ENCODE measurements around the gene C11orf58. TPM values are rescaled to one million over a fixed set of nuclear protein-coding genes. Genes with fewer than 3 reads are reported as not detected.

Gene C11orf58
- total and polyA plus RNA-seq, 9 donors: 121 to 250 (median 195) TPM

DNA sequence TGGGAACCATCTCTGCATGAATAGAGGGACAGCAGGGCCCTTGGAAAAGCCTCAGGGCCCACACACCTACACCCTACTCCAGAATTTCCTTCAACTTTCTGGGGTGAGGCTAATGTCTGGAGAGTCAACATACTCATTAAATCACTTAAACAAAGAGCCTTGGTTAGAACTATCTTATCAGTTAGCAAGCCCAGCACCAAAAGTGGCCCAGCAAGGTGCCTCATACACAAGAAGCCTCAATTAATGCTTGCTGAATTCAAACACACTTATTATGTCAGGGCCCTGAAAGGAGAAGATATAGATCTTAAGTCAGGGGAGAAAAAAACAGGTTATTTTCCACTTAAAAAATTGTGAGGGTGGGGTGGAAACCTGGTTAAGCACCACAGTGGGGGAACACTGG lies 61.4 kb downstream of the C11orf58 start:
- no peaks in the 10 kb centered on the region for H3K27me3 ChIP-seq (ENCODE audit: control insufficient read depth, insufficient read depth, low read length)
- no peak overlapping the region for H3K27ac ChIP-seq (ENCODE audit: low read length)
- no peaks in the 10 kb centered on the region for H3K9me3 ChIP-seq (replicated peaks; ENCODE audit: control insufficient read depth, low read depth, low read length)
- H3K36me3 ChIP-seq (ENCODE audit: control insufficient read depth, insufficient read depth, low read length): no peaks in the 10 kb centered on the region
- no peak overlapping the region for H3K4me3 ChIP-seq (ENCODE audit: low read length)
- DNase-seq: no peak
- peaks cover 14% of the 10 kb centered on the region for H3K4me1 ChIP-seq (ENCODE audit: control insufficient read depth, insufficient read depth, low read length)

GRCh38 chr11:16800382-16800781 lies 61.9 kb downstream of the C11orf58 start:
- Histone ChIP-seq H3K27ac (ENCODE audit: low read length) (no peak overlapping the region), H3K4me1 (ENCODE audit: control insufficient read depth, insufficient read depth, low read length) (peaks cover 15% of the 10 kb centered on the region), H3K9me3 (replicated peaks; ENCODE audit: control insufficient read depth, low read depth, low read length) (no peaks in the 10 kb centered on the region), H3K36me3 (ENCODE audit: control insufficient read depth, insufficient read depth, low read length) (no peaks in the 10 kb centered on the region), H3K27me3 (ENCODE audit: control insufficient read depth, insufficient read depth, low read length) (no peaks in the 10 kb centered on the region), H3K4me3 (ENCODE audit: low read length) (no peak overlapping the region)
- no peak for DNase-seq

DNA sequence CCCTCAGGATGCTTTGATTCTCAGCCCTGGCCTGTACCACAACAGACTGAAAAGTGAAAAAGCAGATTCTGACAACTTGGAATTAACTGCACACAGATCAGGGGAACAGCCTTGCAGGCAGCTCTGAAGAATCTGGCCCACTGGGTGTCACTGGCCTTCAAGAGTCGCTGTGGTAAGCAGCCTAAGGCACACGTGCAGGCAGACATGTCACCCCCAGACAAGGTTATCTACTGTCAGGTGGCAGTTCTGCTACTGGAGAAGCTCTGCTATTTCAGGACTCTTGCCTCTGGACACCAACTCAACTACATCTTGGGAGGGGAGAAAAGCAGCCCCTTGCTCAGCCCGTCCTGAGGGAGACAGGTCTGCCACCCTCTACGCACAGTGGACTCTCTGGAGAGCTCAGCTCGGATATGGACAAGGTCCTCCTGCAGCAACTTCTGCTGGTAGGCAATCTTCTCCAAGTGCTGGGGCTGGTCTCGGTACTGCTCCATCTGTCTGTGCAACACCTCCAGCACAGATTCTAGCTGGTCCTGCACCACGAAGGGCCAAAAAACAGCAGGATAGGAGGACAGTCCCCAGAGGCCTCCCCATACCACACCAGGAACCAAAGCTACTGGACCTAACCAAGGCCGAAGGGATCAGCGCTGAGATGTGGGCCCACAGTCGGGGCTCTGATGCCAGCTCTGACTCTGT lies 63.0 kb downstream of the C11orf58 start:
- Histone ChIP-seq H3K36me3 (ENCODE audit: control insufficient read depth, insufficient read depth, low read length) (no peaks in the 10 kb centered on the region), H3K27ac (ENCODE audit: low read length) (no peak overlapping the region), H3K4me3 (ENCODE audit: low read length) (no peak overlapping the region), H3K27me3 (ENCODE audit: control insufficient read depth, insufficient read depth, low read length) (no peaks in the 10 kb centered on the region), H3K9me3 (replicated peaks; ENCODE audit: control insufficient read depth, low read depth, low read length) (no peaks in the 10 kb centered on the region), H3K4me1 (ENCODE audit: control insufficient read depth, insufficient read depth, low read length) (peaks cover 23% of the 10 kb centered on the region)
- WGBS (ENCODE audit: insufficient coverage): 100% methylated on average over 4 of the region's 10 CpGs
- no peak for DNase-seq

GRCh38 chr11:16804104-16804947 lies 65.9 kb downstream of the C11orf58 start:
- Histone ChIP-seq H3K27ac (ENCODE audit: low read length) (no peak overlapping the region), H3K27me3 (ENCODE audit: control insufficient read depth, insufficient read depth, low read length) (no peaks in the 10 kb centered on the region), H3K4me3 (ENCODE audit: low read length) (no peak overlapping the region), H3K36me3 (ENCODE audit: control insufficient read depth, insufficient read depth, low read length) (no peaks in the 10 kb centered on the region), H3K9me3 (replicated peaks; ENCODE audit: control insufficient read depth, low read depth, low read length) (no peaks in the 10 kb centered on the region), H3K4me1 (ENCODE audit: control insufficient read depth, insufficient read depth, low read length) (peaks cover 40% of the 10 kb centered on the region)
- DNase-seq: peak; percentile 92
- WGBS (ENCODE audit: insufficient coverage): 33% methylated on average over 1 of the region's 7 CpGs

- Histone ChIP-seq H3K4me1 (ENCODE audit: control insufficient read depth, insufficient read depth, low read length) (peaks cover 56% of the 10 kb centered on the region), H3K27me3 (ENCODE audit: control insufficient read depth, insufficient read depth, low read length) (no peaks in the 10 kb centered on the region), H3K27ac (ENCODE audit: low read length) (peak overlapping the region; percentile 6), H3K36me3 (ENCODE audit: control insufficient read depth, insufficient read depth, low read length) (no peaks in the 10 kb centered on the region), H3K9me3 (replicated peaks; ENCODE audit: control insufficient read depth, low read depth, low read length) (no peaks in the 10 kb centered on the region), H3K4me3 (ENCODE audit: low read length) (no peak overlapping the region)
- peak; percentile 56 for DNase-seq
- no CpG with 5 or more reads among the region's 8 CpGs for WGBS (ENCODE audit: insufficient coverage)
Measured at GRCh38 chr11:16805938-16806337, 67.5 kb downstream of the C11orf58 start.

- peak; percentile 83 for DNase-seq
- H3K36me3 ChIP-seq (ENCODE audit: control insufficient read depth, insufficient read depth, low read length): no peaks in the 10 kb centered on the region
- H3K27ac ChIP-seq (ENCODE audit: low read length): peak overlapping the region; percentile 49
- no peaks in the 10 kb centered on the region for H3K9me3 ChIP-seq (replicated peaks; ENCODE audit: control insufficient read depth, low read depth, low read length)
- H3K4me1 ChIP-seq (ENCODE audit: control insufficient read depth, insufficient read depth, low read length): peaks cover 59% of the 10 kb centered on the region
- no peaks in the 10 kb centered on the region for H3K27me3 ChIP-seq (ENCODE audit: control insufficient read depth, insufficient read depth, low read length)
- 5% methylated on average over 10 of the region's 11 CpGs for WGBS (ENCODE audit: insufficient coverage)
- no peak overlapping the region for H3K4me3 ChIP-seq (ENCODE audit: low read length)
Measured at GRCh38 chr11:16806791-16807190, 68.3 kb downstream of the C11orf58 start.

DNA sequence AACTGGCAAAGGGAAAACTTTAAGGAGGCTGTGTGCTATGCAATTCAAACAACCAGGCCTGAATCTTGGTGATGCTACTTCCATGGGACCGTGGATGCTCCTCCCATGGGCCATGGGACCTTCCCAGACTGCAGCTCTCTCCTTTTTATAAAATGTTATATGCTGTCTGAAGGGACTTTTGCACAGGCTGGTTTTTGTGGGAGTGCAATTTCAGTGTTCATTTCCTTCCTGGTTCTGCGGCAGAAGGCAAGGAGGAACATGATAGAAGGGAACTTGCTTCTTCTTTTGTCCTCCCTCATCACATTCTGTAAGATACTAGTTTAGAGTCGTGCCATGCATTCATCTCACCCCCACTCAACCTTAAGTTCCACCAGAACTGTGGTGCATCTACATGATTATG lies 68.9 kb downstream of the C11orf58 start:
- H3K4me3 ChIP-seq (ENCODE audit: low read length): no peak overlapping the region
- no peaks in the 10 kb centered on the region for H3K36me3 ChIP-seq (ENCODE audit: control insufficient read depth, insufficient read depth, low read length)
- DNase-seq: peak; percentile 62
- WGBS (ENCODE audit: insufficient coverage): 50% methylated on average over 1 of the region's 3 CpGs
- H3K27ac ChIP-seq (ENCODE audit: low read length): no peak overlapping the region
- H3K27me3 ChIP-seq (ENCODE audit: control insufficient read depth, insufficient read depth, low read length): no peaks in the 10 kb centered on the region
- H3K4me1 ChIP-seq (ENCODE audit: control insufficient read depth, insufficient read depth, low read length): peaks cover 58% of the 10 kb centered on the region
- no peaks in the 10 kb centered on the region for H3K9me3 ChIP-seq (replicated peaks; ENCODE audit: control insufficient read depth, low read depth, low read length)
